Thyroid gland (tissue), 4 donors: ENCODE measurements around the gene CCDC192.

Source experiments
- POLR2A ChIP-seq, 2 donors: fragments of 450-650 bp; IDR thresholded peaks; one replicate each; pipeline ENCODE4 v1.6.1; 2017; ENCODE audit warnings: antibody characterized with exemption in 2 of 2, mild to moderate bottlenecking in 2 of 2, moderate library complexity in 1 of 2
- TF ChIP-seq, protein P1 (sequence below), 6 experiments: fragments of 200-600 bp in 3 of 6; fragments of 450-650 bp in 3 of 6; sonication (generic) in 3 of 6; IDR thresholded peaks; one replicate each; pipeline ENCODE4 v1.5.1; 2016 to 2019; ENCODE audit warnings: antibody characterized with exemption in 6 of 6, mild to moderate bottlenecking in 2 of 6, inconsistent platforms in 1 of 6, moderate library complexity in 1 of 6

DNA sequence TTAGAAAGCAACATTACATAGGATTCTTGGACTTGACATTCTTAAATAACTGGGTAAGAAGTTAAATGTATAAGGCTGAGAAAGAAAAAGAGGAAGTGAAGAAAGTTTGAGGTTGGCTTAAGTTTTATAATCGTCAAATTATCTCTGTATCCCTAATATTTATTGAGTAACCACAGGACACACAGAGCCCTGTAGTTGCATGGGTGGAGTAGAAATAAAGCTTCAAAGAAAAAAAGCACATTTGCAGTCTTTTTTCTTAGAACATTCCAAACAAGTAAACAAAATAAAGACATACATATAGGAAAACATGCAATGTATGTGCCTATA is 137.0 kb downstream of the CCDC192 start:
- TF ChIP-seq, protein P1, sequence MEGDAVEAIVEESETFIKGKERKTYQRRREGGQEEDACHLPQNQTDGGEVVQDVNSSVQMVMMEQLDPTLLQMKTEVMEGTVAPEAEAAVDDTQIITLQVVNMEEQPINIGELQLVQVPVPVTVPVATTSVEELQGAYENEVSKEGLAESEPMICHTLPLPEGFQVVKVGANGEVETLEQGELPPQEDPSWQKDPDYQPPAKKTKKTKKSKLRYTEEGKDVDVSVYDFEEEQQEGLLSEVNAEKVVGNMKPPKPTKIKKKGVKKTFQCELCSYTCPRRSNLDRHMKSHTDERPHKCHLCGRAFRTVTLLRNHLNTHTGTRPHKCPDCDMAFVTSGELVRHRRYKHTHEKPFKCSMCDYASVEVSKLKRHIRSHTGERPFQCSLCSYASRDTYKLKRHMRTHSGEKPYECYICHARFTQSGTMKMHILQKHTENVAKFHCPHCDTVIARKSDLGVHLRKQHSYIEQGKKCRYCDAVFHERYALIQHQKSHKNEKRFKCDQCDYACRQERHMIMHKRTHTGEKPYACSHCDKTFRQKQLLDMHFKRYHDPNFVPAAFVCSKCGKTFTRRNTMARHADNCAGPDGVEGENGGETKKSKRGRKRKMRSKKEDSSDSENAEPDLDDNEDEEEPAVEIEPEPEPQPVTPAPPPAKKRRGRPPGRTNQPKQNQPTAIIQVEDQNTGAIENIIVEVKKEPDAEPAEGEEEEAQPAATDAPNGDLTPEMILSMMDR (IDR thresholded peaks at IDR 0.05), result no peak
- TF ChIP-seq POLR2A (IDR thresholded peaks at IDR 0.05), result no peak
